ENCODE data around the gene VWA3B. TPM values are rescaled to one million over a fixed set of nuclear protein-coding genes. Genes with fewer than 3 reads are reported as not detected.

VWA3B gene
- total RNA-seq, 3 donors from 2014 or later = not detected

GRCh38 chr2:98332989-98333388 is 246.0 kb downstream of the VWA3B start:
- Mint-ChIP-seq H3K4me1 (ENCODE audit: low read depth) (no peaks in the 10 kb centered on the region), H3K9me3 (no peaks in the 10 kb centered on the region), H3K36me3 (ENCODE audit: insufficient read depth) (no peaks in the 10 kb centered on the region), H3K27me3 (ENCODE audit: low read depth) (peaks cover 11% of the 10 kb centered on the region), H3K4me3 (no peak overlapping the region)
- DNase-seq (no peak), ATAC-seq (no peak)

GRCh38 chr2:98333922-98334321 is 247.0 kb downstream of the VWA3B start:
- Mint-ChIP-seq H3K36me3 (ENCODE audit: insufficient read depth) (no peaks in the 10 kb centered on the region), H3K9me3 (no peaks in the 10 kb centered on the region), H3K27me3 (ENCODE audit: low read depth) (peaks cover 11% of the 10 kb centered on the region), H3K4me1 (ENCODE audit: low read depth) (no peaks in the 10 kb centered on the region), H3K4me3 (no peak overlapping the region)
- no peak for DNase-seq
- no peak for ATAC-seq

GRCh38 chr2:98334439-98335078 is 247.6 kb downstream of the VWA3B start:
- H3K4me1 Mint-ChIP-seq (ENCODE audit: low read depth) = no peaks in the 10 kb centered on the region
- H3K36me3 Mint-ChIP-seq (ENCODE audit: insufficient read depth) = no peaks in the 10 kb centered on the region
- no peak for ATAC-seq
- peaks cover 11% of the 10 kb centered on the region for H3K27me3 Mint-ChIP-seq (ENCODE audit: low read depth)
- H3K9me3 Mint-ChIP-seq = no peaks in the 10 kb centered on the region
- H3K4me3 Mint-ChIP-seq = no peak overlapping the region
- DNase-seq = no peak

DNA sequence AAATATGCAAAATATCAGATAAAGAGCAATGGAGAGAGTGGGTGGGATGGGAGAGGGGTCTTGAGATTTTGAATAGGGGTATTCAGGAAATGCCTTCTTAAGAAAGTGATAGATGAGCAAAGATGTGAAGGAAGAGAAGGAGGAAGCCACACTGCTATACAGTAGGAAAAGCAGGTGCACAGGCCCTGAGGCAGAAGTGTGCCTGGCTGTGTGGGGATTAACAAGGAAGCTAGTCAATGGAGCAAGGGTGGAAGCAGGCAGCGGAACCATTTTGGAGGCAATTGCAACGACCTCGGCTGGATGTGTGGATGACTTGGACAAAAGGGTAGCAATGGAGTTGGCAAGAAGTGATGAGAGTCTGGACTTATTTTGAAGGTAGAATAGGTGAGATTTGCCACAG is 248.3 kb downstream of the VWA3B start:
- ATAC-seq = no peak

GRCh38 chr2:98341241-98341640 is 254.3 kb downstream of the VWA3B start:
- H3K9me3 Mint-ChIP-seq = no peaks in the 10 kb centered on the region
- ATAC-seq = no peak
- no peak overlapping the region for H3K4me3 Mint-ChIP-seq
- H3K27me3 Mint-ChIP-seq (ENCODE audit: low read depth) = peaks cover 29% of the 10 kb centered on the region
- H3K36me3 Mint-ChIP-seq (ENCODE audit: insufficient read depth) = no peaks in the 10 kb centered on the region
- no peak for DNase-seq
- H3K4me1 Mint-ChIP-seq (ENCODE audit: low read depth) = peaks cover 5% of the 10 kb centered on the region

More for the DNA sequence above, 248.3 kb downstream of the VWA3B start:
- Mint-ChIP-seq H3K27me3 (ENCODE audit: low read depth) (peaks cover 10% of the 10 kb centered on the region), H3K36me3 (ENCODE audit: insufficient read depth) (no peaks in the 10 kb centered on the region), H3K9me3 (no peaks in the 10 kb centered on the region), H3K4me3 (no peak overlapping the region), H3K4me1 (ENCODE audit: low read depth) (no peaks in the 10 kb centered on the region)
- DNase-seq = no peak

GRCh38 chr2:98343285-98343684 is 256.3 kb downstream of the VWA3B start:
- ATAC-seq (no peak), DNase-seq (no peak)
- H3K36me3 Mint-ChIP-seq (ENCODE audit: insufficient read depth) = no peaks in the 10 kb centered on the region
- H3K9me3 Mint-ChIP-seq = no peaks in the 10 kb centered on the region
- peaks cover 14% of the 10 kb centered on the region for H3K4me1 Mint-ChIP-seq (ENCODE audit: low read depth)
- H3K27me3 Mint-ChIP-seq (ENCODE audit: low read depth) = peaks cover 40% of the 10 kb centered on the region
- H3K4me3 Mint-ChIP-seq = no peak overlapping the region

GRCh38 chr2:98346311-98347236 is 259.6 kb downstream of the VWA3B start, which contains the start of gene CNGA3:
TSS of gene CNGA3 (plus strand) at chr2:98346456. CDS start at chr2:98369976, 23,520 bp downstream.
- ATAC-seq (peak; percentile 43 to 55), DNase-seq (no peak)
- Mint-ChIP-seq H3K36me3 (ENCODE audit: insufficient read depth) (no peaks in the 10 kb centered on the region), H3K4me1 (ENCODE audit: low read depth) (peaks cover 14% of the 10 kb centered on the region), H3K9me3 (peaks cover 8% of the 10 kb centered on the region), H3K27me3 (ENCODE audit: low read depth) (peaks cover 72% of the 10 kb centered on the region), H3K4me3 (no peak within 1 kb of the TSS)

DNA sequence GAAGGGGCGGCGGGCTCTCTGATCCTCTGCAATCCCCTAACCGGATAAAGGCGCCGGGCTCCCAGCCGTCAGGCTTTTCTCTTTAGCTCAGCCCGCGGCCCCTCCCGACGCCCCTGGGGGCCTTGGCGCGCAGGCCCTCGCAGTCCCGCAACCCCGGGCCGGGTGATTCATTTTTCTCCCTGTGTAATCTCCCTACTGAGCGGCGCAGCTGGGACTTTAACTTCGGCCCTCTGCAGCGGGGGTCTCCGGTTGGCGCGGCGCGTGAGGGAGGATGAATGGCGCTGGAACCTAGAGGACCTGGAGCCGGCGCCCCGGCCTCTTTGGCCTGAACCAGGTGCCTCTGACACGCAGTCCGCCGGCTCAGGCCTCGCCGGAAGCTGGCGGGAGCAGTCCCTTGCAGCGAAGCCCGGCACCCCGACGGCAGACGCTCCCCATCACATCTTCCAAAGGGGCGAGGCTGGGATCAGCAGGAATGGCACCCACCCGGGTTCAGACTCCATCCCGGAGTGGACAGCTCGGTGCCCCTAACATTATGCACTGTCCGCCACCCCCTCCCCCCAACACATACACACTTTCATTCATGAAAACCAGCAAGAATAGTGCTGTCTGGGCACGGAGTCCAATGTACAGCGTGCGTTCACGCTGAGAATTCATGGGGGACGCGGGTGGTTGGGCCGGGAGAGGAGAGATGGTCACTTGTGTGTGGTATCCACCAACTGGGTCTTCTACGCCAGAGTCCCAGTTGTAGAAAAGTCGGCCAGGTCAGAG is 260.5 kb downstream of the VWA3B start:
- Mint-ChIP-seq H3K9me3 (peaks cover 11% of the 10 kb centered on the region), H3K27me3 (ENCODE audit: low read depth) (peaks cover 74% of the 10 kb centered on the region), H3K36me3 (ENCODE audit: insufficient read depth) (no peaks in the 10 kb centered on the region), H3K4me1 (ENCODE audit: low read depth) (peaks cover 14% of the 10 kb centered on the region), H3K4me3 (no peak overlapping the region)
- ATAC-seq (no peak), DNase-seq (no peak)

GRCh38 chr2:98348066-98348561 is 261.1 kb downstream of the VWA3B start:
- peaks cover 75% of the 10 kb centered on the region for H3K27me3 Mint-ChIP-seq (ENCODE audit: low read depth)
- ATAC-seq (no peak), DNase-seq (no peak)
- H3K4me3 Mint-ChIP-seq = no peak overlapping the region
- peaks cover 11% of the 10 kb centered on the region for H3K9me3 Mint-ChIP-seq
- H3K4me1 Mint-ChIP-seq (ENCODE audit: low read depth) = peaks cover 14% of the 10 kb centered on the region
- no peaks in the 10 kb centered on the region for H3K36me3 Mint-ChIP-seq (ENCODE audit: insufficient read depth)

DNA sequence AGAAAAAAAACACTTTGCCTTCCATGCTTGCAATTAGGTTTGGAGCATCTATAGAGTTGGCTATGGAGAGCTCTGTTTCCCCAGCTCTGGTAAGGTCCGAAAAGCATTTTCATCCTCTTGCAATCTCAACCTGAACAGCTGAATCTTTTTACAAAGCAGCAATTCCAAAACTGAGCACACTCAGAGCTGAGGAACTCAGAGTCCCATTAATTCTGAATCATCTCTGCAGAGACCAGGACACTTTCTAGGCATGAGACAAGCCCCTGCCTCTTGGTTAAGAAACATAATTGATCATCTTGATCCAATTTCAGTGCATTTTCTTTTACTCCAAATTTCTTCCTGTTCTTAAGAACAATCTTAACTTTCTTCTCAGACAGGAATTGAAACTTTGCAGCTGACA is 263.4 kb downstream of the VWA3B start:
- peaks cover 60% of the 10 kb centered on the region for H3K27me3 Mint-ChIP-seq (ENCODE audit: low read depth)
- no peaks in the 10 kb centered on the region for H3K36me3 Mint-ChIP-seq (ENCODE audit: insufficient read depth)
- H3K9me3 Mint-ChIP-seq = peaks cover 11% of the 10 kb centered on the region

DNA sequence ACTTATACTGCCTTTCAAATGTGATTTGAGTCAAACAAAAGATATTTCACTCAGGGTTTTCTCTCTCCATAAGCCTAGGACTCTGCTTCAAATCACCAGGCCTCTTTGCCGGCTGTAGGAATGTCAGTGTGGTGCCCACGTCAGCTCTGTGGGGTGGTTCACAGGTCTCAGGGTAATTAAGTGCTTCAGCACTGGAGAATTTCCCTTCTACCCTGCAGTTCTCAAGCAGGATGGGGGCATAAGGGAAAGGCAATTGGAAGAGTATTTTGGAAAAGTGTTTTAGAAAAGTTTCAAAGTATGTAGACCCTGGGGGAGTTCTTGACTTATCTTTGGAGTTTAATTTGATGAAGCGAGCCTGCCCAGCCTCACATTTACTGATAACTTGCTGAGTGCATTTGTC is 268.9 kb downstream of the VWA3B start:
- Mint-ChIP-seq H3K4me3 (no peak overlapping the region), H3K27me3 (ENCODE audit: low read depth) (peaks cover 26% of the 10 kb centered on the region), H3K4me1 (ENCODE audit: low read depth) (no peaks in the 10 kb centered on the region), H3K9me3 (peaks cover 9% of the 10 kb centered on the region), H3K36me3 (ENCODE audit: insufficient read depth) (no peaks in the 10 kb centered on the region)
- ATAC-seq = no peak
- no peak for DNase-seq

More for the DNA sequence above, 263.4 kb downstream of the VWA3B start:
- no peak overlapping the region for H3K4me3 Mint-ChIP-seq
- peaks cover 14% of the 10 kb centered on the region for H3K4me1 Mint-ChIP-seq (ENCODE audit: low read depth)
- DNase-seq (no peak), ATAC-seq (no peak)

- H3K4me3 Mint-ChIP-seq = no peak overlapping the region
- H3K36me3 Mint-ChIP-seq (ENCODE audit: insufficient read depth) = no peaks in the 10 kb centered on the region
- peaks cover 3% of the 10 kb centered on the region for H3K9me3 Mint-ChIP-seq
- no peaks in the 10 kb centered on the region for H3K4me1 Mint-ChIP-seq (ENCODE audit: low read depth)
- no peak for DNase-seq
- peaks cover 19% of the 10 kb centered on the region for H3K27me3 Mint-ChIP-seq (ENCODE audit: low read depth)
- no peak for ATAC-seq
Measured at GRCh38 chr2:98356729-98357128, 269.8 kb downstream of the VWA3B start.

DNA sequence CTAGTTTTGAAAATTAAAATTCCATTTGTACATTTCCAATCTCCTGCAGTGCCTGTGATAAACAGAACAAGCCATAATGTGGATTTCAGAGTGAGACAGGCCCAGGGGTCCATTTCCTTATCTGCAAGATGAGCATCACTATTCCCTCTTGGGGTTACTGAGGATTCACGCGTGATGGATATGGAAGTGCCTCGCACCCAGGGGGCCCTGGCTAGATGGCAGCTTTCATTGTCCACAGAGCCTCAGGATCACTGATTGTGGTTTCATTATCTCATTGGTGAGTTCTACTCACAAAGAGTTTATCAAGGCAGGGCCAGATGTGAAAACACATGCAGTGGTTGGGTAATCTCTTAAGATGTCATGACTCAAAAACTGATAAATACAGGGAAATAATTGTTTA is 270.9 kb downstream of the VWA3B start:
- DNase-seq (no peak), ATAC-seq (no peak)
- no peaks in the 10 kb centered on the region for H3K36me3 Mint-ChIP-seq (ENCODE audit: insufficient read depth)
- H3K4me1 Mint-ChIP-seq (ENCODE audit: low read depth) = no peaks in the 10 kb centered on the region
- peaks cover 13% of the 10 kb centered on the region for H3K27me3 Mint-ChIP-seq (ENCODE audit: low read depth)
- no peak overlapping the region for H3K4me3 Mint-ChIP-seq
- H3K9me3 Mint-ChIP-seq = no peaks in the 10 kb centered on the region

DNA sequence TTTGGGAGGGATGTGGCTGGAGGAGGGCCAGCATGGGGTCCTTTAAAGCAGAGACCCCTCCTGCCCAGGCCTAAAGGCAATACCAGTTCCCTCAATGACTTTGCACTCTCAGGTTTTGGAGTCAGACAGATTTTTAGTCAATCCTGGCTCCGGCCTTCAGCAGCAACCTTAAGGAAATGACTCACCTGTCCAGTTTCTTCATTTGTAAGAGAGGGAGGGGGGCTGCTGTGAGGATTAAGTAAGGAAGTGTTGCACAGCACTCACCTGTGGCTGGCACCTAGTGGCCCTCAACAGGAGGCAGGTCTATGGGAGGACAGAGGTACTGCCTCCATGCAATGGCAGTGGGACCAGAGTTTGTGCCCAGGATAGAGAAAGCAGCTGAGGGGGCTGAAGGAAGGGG is 273.0 kb downstream of the VWA3B start:
- DNase-seq (no peak), ATAC-seq (no peak)
- Mint-ChIP-seq H3K9me3 (no peaks in the 10 kb centered on the region), H3K27me3 (ENCODE audit: low read depth) (peaks cover 13% of the 10 kb centered on the region), H3K4me1 (ENCODE audit: low read depth) (no peaks in the 10 kb centered on the region), H3K4me3 (no peak overlapping the region), H3K36me3 (ENCODE audit: insufficient read depth) (no peaks in the 10 kb centered on the region)
